Stimulated activated effector memory CD8-positive, alpha-beta T cell treated with anti-CD3 and anti-CD28 coated beads, Interleukin-12 subunit alpha, Interleukin-12 subunit beta, amount 100 ng/mL, for 72 hours (primary cell): ENCODE data around the gene ATP8B3.
A peak's percentile ranks its signal among the peaks of the same experiment; 100 is the strongest.
"Not testable (repeated sequence)": the region's sequence is repeated elsewhere in the genome, so short reads cannot be mapped to it uniquely, and the experiment has no call there.

Experiments used
- ATAC-seq: fragments of 150-1000 bp; cut with Tn5 transposase; 2 replicates; pipeline ENCODE4 v1.10.0; 2021
- DNase-seq, 2 donors: peaks; one replicate each; pipeline ENCODE4 v3.0.0; 2021 to 2022; ENCODE audit warnings: low spot score in 2 of 2
- H3K27ac Mint-ChIP-seq: one replicate; pipeline ENCODE4 v1.8.0; 2022; ENCODE audit warnings: mild to moderate bottlenecking, mixed read lengths
- H3K36me3 Mint-ChIP-seq: one replicate; pipeline ENCODE4 v1.8.0; 2022; ENCODE audit warnings: mild to moderate bottlenecking, mixed read lengths
- H3K4me1 Mint-ChIP-seq: one replicate; pipeline ENCODE4 v1.8.0; 2022; ENCODE audit warnings: mixed read lengths
- H3K4me3 Mint-ChIP-seq: one replicate; pipeline ENCODE4 v1.8.0; 2022; ENCODE audit warnings: mild to moderate bottlenecking, mixed read lengths
- H3K9me3 Mint-ChIP-seq: one replicate; pipeline ENCODE4 v1.8.0; 2022; ENCODE audit warnings: mixed read lengths

ATP8B3 gene

DNA sequence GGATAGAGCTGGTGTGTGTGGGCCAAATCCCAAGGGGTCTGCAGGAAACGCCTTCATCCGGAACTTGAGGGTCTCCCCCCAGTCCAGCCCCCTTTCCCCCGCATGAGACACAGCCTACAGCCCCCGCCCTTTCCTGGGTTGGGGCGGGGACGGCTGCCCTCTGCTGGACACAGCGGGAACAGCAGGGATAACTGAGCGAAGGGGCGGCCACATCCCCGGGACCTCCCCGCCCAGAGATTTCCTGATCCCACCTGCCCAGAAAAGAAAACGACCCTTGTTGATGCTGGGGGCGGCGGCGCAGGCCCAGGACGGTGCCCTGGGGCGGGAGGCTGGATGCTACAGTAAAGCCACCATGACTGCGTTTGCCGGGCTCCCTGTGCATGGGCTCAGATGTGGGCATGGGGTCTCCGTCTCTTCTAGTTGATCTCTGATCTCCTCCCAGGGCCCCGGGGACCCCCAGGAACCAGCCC is 44.6 kb downstream of the ATP8B3 start:
- ATAC-seq, result peak; percentile 54
- Mint-ChIP-seq H3K36me3 (no peaks in the 10 kb centered on the region), H3K4me3 (no peak overlapping the region), H3K4me1 (peaks cover 6% of the 10 kb centered on the region), H3K27ac (no peak overlapping the region), H3K9me3 (peaks cover 10% of the 10 kb centered on the region)
- DNase-seq, result peak; percentile 58 to 79

DNA sequence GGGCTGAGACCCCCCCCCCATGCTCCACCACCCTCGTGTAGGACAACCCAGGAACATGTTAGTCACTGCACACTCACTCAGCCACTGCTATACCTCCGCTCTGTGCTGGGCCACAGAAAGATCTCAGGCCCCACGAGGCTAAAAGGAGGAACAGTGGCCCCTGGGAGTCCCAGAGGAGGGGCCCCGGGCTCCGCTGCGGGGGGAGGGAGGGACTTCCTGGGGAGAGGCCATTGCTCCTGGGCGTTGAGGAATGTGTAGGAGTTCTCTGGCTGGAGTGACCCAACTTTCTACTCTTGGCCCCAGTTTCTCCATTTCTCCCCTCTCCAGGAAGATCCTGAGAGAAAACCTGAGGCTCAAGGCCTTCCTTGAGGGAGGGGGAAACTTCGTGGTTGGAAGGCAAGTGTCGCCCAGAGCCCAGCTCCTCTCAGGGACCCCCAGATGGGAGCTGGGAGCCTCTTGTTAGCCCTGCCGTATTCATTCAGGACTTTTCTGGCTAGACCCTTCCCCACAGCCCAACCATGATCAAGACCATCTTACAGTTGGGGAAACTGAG is 45.2 kb downstream of the ATP8B3 start:
- Mint-ChIP-seq H3K27ac (no peak overlapping the region), H3K36me3 (no peaks in the 10 kb centered on the region), H3K4me3 (no peak overlapping the region), H3K4me1 (peaks cover 6% of the 10 kb centered on the region), H3K9me3 (peaks cover 10% of the 10 kb centered on the region)
- DNase-seq, result no peak
- peak; percentile 36 for ATAC-seq

DNA sequence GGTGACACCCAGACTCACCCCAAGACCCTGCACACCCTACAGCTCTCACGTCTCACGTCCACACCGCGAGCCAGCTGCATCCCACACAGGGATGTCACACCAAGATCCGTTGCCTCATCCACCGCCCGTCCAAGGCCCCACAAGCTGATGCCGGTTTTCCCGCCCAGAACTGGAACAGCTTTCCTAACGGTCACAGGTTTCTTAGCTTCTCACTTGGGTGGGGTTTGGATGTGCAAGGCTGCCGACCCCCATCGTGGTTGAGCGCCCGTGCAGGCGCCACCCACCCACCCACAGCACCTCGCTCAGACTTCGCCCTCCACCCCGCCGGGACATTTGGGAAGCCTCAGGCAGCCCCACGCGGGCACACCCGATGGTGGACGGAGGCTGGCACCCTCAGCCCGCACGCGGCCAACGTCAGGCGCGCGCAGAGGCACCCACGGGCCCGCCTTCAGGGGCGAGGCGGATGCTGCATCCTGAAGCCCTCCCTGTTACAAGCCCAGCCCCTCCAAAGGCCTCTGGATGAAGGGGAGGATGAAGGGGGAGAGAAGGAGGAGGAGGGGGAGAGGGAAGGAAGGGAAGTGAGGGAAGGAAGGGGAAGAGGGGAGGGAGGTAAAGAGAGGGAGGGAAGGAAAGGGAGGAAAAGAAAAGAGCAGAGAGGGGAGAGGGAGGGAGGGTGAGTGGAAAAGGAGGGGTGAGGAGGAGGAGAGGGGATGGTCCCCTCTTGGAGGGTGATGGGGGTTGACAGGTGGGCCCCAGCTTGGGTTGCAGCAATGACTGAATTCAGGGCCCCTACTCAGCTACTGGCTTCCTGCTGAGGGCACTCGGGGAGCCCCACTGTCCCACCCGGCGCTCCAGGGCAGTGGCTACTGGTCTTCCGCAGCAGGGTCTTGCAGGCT is 45.9 kb downstream of the ATP8B3 start:
- H3K36me3 Mint-ChIP-seq, result no peaks in the 10 kb centered on the region
- no peak overlapping the region for H3K4me3 Mint-ChIP-seq
- H3K4me1 Mint-ChIP-seq, result peaks cover 6% of the 10 kb centered on the region
- DNase-seq, result no peak
- no peak overlapping the region for H3K27ac Mint-ChIP-seq
- ATAC-seq, result peak; percentile 27
- H3K9me3 Mint-ChIP-seq, result peaks cover 8% of the 10 kb centered on the region

DNA sequence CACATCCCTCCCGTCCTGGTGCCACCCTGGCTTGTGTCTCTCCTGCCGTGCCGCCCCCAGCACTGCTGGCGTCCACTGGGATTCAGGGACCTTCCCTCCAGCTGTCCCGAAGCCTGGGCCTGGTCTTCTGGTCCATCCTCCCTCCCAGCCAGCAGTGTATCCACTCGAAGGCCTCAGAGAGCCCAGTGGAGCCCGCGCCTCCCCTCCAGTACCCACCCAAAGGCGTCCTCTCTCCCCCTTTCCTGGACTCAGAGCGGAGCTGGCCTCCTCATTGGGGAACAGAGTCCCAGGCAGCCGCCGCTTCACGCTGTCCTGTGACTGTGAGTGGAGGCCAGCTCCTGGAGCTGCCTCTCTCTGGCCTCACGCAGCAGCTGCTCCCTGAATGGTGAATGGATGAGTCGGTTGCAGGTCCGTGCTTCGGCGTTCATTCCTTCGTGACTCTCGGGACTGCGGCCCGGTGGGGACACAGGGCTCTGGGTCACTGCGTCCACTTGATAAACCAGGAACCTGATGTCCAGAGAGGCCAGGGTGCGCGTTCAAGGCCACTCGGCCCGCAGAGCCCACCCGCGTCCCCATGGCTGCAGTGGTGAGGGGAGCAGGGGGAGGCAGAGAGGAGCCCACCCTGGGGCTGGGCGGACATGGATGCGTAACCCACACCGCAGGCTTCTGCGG is 46.7 kb downstream of the ATP8B3 start:
- DNase-seq, result no peak
- Mint-ChIP-seq H3K27ac (no peak overlapping the region), H3K36me3 (no peaks in the 10 kb centered on the region), H3K4me3 (no peak overlapping the region), H3K9me3 (peaks cover 2% of the 10 kb centered on the region), H3K4me1 (peaks cover 6% of the 10 kb centered on the region)
- ATAC-seq, result no peak

DNA sequence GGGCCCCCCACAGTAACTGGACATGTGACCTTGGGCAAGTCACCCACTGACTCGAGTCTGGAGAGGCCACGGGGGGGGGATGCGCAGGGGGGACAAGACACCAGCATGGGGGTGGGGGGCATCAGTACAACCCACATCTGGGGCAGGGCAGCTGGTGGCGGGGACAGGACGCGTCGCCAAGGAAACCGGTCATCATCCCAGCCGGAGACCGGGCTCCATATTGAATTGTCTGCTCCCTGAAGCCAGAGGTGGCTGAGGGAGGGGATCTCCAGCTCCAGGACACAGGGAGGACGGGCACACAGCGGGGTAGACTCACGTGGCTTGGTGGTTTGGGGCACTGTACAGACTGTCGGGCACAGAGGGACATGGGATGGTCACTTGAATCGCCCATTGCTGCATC is 47.3 kb downstream of the ATP8B3 start:
- no peaks in the 10 kb centered on the region for H3K9me3 Mint-ChIP-seq
- H3K36me3 Mint-ChIP-seq, result no peaks in the 10 kb centered on the region
- H3K27ac Mint-ChIP-seq, result no peak overlapping the region
- ATAC-seq, result no peak
- no peak for DNase-seq
- no peak overlapping the region for H3K4me3 Mint-ChIP-seq
- H3K4me1 Mint-ChIP-seq, result peaks cover 6% of the 10 kb centered on the region

DNA sequence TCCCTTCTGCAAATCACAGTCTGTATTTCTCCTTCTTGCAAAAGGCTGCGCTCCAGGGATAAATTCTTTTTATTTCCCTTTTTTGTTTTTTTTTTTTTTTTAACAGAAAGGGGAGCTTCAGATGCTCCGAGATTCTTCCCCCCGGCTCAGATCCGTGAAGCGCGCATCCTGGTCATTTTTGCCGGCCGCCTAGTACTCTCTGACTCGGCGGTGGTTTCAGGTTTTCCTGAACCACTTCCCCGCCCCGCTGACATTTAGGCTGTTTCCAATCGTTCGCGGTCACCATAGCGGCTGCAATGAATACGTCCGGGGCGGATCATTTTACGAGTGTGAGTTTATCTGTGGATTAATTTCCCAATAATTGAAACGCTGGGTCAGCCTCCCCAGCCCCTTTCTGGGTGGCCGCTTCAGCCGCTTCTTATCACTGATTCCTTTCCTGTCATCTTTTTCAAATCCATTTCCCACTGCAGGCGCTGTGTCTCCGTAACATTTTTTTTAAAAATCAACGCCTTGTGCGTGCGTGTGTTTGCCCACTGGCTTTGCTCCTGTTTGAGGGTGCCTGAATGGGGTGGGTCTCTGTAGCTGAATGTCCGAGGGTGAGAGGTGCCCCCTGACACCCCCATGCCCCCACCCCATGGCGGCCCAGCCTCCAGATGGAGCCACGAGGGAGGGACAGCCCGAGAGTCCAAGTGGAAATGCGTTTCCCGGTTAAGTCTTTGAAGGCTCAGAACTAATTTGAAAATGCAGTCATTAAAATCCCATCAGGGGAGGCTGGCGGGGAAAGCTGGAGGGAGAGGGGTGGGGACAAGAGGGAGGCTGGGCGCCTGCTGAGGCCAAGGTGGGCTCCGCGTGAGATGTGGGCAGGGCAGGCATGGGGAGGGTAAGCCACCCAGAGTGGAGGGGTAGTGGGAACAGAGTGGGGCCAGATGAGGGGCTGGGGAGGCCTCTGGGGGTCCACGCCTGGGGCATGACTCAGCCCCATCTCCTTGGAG is 48.1 kb downstream of the ATP8B3 start:
- H3K27ac Mint-ChIP-seq, result no peak overlapping the region
- peaks cover 6% of the 10 kb centered on the region for H3K4me1 Mint-ChIP-seq
- H3K4me3 Mint-ChIP-seq, result no peak overlapping the region
- no peaks in the 10 kb centered on the region for H3K9me3 Mint-ChIP-seq
- ATAC-seq (no peak), DNase-seq (no peak)
- no peaks in the 10 kb centered on the region for H3K36me3 Mint-ChIP-seq

DNA sequence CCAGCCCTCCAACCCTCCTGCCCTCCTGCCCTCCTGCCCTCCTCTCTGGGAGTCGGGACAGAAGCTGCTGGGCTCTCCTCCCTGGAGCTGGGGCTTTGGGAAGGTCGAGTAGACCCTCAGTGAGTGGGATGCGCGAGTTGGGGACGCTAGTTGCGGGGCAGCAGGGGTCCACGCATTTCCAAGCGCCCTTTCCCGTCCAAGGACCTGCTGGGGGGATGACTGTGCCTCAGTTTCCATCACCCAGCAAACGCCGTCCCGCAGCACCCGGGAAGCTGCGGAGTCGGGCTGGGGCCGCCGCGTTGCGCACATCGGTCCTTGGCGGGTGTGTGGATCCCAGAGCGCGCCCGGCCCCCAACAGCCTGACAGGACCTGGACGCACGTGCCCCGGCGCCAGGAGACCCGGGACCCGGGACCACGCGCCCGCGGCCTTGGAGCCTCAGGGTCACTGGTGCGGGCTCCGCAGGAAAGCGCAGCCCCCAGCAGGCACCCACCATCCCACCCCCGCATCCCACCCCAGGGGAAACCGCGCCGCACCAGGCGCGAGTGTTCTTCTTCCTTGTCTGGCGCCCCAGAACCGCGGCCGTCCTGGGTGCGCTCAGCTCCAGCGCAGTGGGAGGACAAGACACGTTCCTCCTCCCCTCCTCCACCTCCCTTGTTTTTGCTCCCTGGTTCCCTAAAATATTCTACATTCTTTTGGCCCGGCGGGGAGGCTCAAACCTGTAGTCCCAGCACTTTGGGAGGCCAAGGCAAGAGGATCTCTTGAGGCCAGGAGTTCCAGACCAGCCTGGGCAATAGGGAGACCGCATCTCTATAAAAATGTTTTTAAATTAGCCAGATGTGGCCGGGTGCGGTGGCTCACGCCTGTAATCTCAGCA is 49.6 kb downstream of the ATP8B3 start:
- no peak for DNase-seq
- no peaks in the 10 kb centered on the region for H3K36me3 Mint-ChIP-seq
- H3K27ac Mint-ChIP-seq, result no peak overlapping the region
- no peak for ATAC-seq
- H3K4me1 Mint-ChIP-seq, result no peaks in the 10 kb centered on the region
- no peak overlapping the region for H3K4me3 Mint-ChIP-seq
- no peaks in the 10 kb centered on the region for H3K9me3 Mint-ChIP-seq

DNA sequence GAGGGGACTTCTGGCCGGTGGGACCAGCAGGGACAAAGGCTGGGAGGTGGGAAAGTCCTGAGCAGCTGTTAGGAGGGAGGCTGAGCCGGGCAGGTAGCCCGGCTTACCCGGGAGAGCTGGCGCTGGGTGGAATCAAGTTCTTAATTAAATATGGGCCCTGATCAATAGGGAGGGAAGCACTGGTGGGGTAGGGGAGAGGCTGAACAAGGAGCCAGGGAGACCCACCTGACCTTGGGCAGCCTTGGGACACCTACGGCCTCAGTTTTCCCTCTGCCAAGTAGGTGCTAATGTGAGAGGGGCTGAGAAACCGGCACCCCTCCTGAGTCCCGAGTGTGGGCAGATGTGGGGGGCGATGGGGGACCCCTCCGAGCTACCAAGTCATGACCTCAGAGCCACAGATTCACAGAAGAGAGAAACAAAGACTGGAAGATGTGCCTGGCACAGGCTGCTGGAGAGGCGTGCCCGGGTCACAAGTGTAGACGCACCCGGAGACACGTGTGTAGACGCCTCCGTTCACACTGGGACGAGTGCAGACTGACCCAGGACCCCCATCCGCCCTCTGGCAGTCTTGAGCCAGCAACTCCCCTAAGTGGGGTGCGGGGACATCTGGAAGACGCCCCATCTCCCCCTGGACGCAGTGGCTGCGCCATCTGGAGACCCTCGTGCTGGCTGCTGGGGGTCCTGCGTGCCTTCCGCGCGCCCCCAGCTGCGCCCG is 50.4 kb downstream of the ATP8B3 start:
- Mint-ChIP-seq H3K4me1 (no peaks in the 10 kb centered on the region), H3K36me3 (no peaks in the 10 kb centered on the region), H3K9me3 (no peaks in the 10 kb centered on the region), H3K27ac (no peak overlapping the region), H3K4me3 (no peak overlapping the region)
- no peak for ATAC-seq
- no peak for DNase-seq

DNA sequence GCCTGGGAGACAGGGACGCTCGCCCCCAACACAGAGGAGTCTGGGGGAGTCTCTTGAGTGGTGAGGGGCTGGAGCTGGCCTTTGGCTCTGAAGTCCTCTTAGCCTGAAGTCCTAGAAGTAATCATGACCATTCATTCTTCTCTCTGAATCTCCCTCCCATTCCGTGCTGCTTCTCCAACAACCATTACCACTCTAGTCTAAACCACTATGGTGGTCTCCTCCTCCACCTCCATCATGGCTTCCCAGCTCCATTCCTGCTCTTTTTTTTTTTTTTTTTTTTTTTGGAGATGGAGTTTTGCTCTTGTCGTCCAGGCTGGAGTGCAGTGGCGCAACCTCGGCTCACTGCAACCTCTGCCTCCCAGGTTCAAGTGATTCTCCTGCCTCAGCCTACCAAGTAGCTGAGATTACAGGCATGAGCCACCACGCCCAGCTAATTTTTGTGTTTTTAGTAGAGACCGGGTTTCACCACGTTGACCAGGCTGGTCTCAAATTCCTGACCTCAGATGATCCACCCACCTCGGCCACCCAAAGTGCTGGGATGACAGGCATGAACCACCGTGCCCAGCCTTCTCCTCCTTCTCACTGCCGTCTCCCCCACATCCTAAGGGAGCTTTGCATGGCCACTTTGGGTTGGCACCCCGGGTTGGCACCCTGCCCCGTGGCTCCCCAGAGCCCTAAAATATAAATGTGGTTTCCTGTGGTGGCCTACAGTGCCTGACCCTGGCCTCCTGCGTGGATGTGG is 51.1 kb downstream of the ATP8B3 start:
- not testable (repeated sequence) for H3K4me1 Mint-ChIP-seq, H3K4me3 Mint-ChIP-seq, H3K9me3 Mint-ChIP-seq, DNase-seq, H3K27ac Mint-ChIP-seq, H3K36me3 Mint-ChIP-seq, ATAC-seq

DNA sequence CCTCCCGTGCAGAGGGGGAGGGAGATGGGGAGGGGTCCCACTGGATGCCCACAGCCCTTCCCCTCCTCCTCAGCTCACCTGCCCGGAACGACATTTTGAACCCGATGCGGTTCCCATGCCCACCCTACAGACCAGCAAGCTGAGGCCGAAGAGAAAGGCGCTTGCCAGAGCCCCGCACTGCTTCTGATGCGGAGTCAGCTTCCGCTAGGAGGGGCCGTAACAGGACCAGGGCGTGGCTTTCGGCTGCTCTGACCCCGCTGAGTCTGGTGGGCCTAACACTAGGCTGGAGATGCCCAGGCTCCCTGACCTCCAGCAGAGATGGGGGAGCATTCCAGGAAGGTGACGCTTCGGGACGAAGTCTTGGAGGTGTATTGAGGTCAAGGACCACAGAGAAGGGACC is 52.1 kb downstream of the ATP8B3 start:
- no peak for ATAC-seq
- peaks cover 7% of the 10 kb centered on the region for H3K36me3 Mint-ChIP-seq
- no peak overlapping the region for H3K27ac Mint-ChIP-seq
- no peak overlapping the region for H3K4me3 Mint-ChIP-seq
- no peaks in the 10 kb centered on the region for H3K9me3 Mint-ChIP-seq
- no peaks in the 10 kb centered on the region for H3K4me1 Mint-ChIP-seq
- no peak for DNase-seq

DNA sequence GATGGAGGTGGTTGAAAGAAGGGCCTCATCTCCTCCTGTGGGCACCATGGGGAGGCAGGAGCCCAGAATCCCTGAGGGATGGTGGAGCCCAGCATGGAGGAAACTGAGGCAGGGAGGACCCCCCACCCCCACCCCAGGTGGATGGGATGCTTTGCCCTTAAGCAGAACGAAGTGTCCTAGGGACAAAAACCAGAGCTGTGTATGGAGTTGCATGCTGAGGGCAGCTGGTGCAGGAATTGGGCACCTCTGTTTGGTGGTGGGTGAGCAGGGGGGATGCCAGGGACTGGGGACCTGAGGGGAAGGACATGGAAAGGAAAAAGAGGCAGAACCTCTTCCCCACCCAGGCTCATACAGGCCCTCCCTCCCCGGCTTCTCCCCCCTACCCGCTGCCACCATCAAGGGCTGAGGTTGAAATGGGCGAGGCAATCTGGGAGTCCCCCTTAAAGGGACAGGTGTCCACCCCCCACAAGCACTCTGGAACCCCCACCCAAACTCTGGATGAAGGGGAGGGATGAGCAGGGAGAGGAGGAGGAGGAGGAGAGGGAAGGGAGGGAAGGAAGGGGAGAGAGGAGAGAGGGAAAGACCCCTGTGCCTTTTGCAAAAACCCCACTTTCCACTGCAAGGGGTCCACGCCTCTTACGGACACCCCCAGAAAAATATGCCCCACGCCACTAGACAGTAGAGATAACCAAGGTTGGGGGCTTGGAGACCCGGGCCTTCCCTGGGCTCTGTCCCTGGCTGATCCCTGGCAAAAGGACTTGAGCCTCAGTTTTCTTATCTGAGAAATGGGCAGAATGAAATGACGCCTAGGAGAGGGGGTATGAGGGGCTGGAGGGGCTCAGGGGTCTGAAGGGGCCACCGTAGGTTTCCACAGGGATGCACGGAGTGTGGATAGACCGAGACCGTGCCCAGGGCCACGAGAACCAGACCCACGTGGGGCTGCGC is 52.8 kb downstream of the ATP8B3 start:
- ATAC-seq, result no peak
- no peak overlapping the region for H3K27ac Mint-ChIP-seq
- no peak overlapping the region for H3K4me3 Mint-ChIP-seq
- H3K9me3 Mint-ChIP-seq, result no peaks in the 10 kb centered on the region
- DNase-seq, result no peak
- no peaks in the 10 kb centered on the region for H3K4me1 Mint-ChIP-seq
- H3K36me3 Mint-ChIP-seq, result peaks cover 7% of the 10 kb centered on the region

DNA sequence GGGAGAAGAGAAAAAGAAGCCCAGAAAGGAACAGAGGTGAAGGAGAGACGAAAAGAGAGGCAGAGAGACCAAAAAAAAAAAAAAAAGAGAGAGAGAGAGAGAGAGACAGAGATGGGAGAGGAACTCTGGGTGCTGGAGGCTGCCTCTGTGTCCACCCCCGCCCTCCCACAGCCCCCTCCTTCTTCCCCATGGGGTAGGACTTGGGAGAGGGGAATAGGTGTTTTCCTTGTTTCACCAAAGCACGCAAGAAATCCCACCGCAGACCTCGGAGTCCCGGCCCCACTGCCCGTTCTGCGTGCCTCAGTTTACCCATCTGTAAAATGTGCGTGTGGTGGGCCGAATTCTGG is 53.9 kb downstream of the ATP8B3 start:
- Mint-ChIP-seq H3K36me3 (peaks cover 7% of the 10 kb centered on the region), H3K27ac (no peak overlapping the region), H3K9me3 (no peaks in the 10 kb centered on the region), H3K4me3 (no peak overlapping the region), H3K4me1 (no peaks in the 10 kb centered on the region)
- DNase-seq, result no peak
- ATAC-seq, result no peak
